Breast epithelium (tissue), 4 donors: ENCODE data around the gene ZNF681. TPM values are rescaled to one million over a fixed set of nuclear protein-coding genes. Genes with fewer than 3 reads are reported as not detected.
"Not testable (repeated sequence)": the region's sequence is repeated elsewhere in the genome, so short reads cannot be mapped to it uniquely, and the experiment has no call there.

Source experiments
- DNase-seq, 2 donors: peaks; one replicate each; pipeline ENCODE4 v3.0.0-alpha.2; 2019; ENCODE audit warnings: low spot score in 2 of 2
- H3K27ac ChIP-seq, 2 donors: fragments of 200-600 bp; sonication (generic) in 1 of 2; one replicate each; pipeline ENCODE4 v1.5.1; 2016 to 2019; ENCODE audit warnings: mild to moderate bottlenecking in 1 of 2
- H3K27me3 ChIP-seq, 2 donors: fragments of 200-600 bp; sonication (generic) in 1 of 2; one replicate each; pipeline versions ENCODE4 v1.5.1 to v1.6.0; 2017 to 2019; ENCODE audit warnings: control low read depth in 1 of 2, mild to moderate bottlenecking in 1 of 2
- H3K36me3 ChIP-seq: fragments of 200-600 bp; one replicate; pipeline ENCODE4 v1.5.1; 2019
- H3K4me1 ChIP-seq, 2 donors: fragments of 200-600 bp; sonication (generic); one replicate each; pipeline ENCODE4 v1.5.1; 2016 to 2019; ENCODE audit warnings: control low read depth in 1 of 2
- H3K4me3 ChIP-seq, 3 donors: fragments of 200-600 bp; sonication (generic); 1 replicate in 2 of 3; 2 replicates in 1 of 3; pipeline ENCODE4 v1.5.1; 2016 to 2019; ENCODE audit warnings: mild to moderate bottlenecking in 3 of 3, moderate library complexity in 2 of 3
- H3K9me3 ChIP-seq, 2 donors: fragments of 200-600 bp; sonication (generic) in 1 of 2; one replicate each; pipeline ENCODE4 v1.5.1; 2016 to 2019; ENCODE audit warnings: control low read depth in 1 of 2
- CTCF ChIP-seq, 3 donors: fragments of 450-650 bp; IDR thresholded peaks; one replicate each; pipeline ENCODE4 v1.5.1; 2016 to 2017; ENCODE audit warnings: antibody characterized with exemption in 3 of 3, mild to moderate bottlenecking in 3 of 3, moderate library complexity in 3 of 3
- POLR2A ChIP-seq: fragments of 450-650 bp; IDR thresholded peaks from one replicate; pipeline ENCODE4 v1.6.1; 2016; ENCODE audit warnings: antibody characterized with exemption, mild to moderate bottlenecking, moderate library complexity
- POLR2AphosphoS5 ChIP-seq, 3 donors: sonication (generic); formaldehyde crosslinking; IDR thresholded peaks; one replicate each; pipeline ENCODE4 v1.6.1; 2017; ENCODE audit warnings: antibody characterized with exemption in 3 of 3
- intact Hi-C: fragments of 100-400 bp; cut with DNase I; formaldehyde crosslinking; loops from one replicate; pipeline ENCODE4 v1.15.1; 2023; ENCODE audit warnings: low total_unique reads
- total RNA-seq, 3 donors: library from RNA; depleted of rRNA; stranded (reverse); fragments of >200 nt; gene quantifications; one replicate each; pipeline ENCODE4 v1.1.0, GENCODE V29; 2016

Gene ZNF681
- total RNA-seq, 3 donors from 2014 or later: 1.1 to 6.1 (median 2.6) TPM

GRCh38 chr19:23706657-23707056 lies 52.0 kb downstream of the ZNF681 start:
- Histone ChIP-seq H3K36me3 (no peaks in the 10 kb centered on the region), H3K27me3 (no peaks in the 10 kb centered on the region), H3K4me1 (no peaks in the 10 kb centered on the region), H3K9me3 (no peaks in the 10 kb centered on the region), H3K27ac (no peak overlapping the region), H3K4me3 (no peak overlapping the region)
- no peak for DNase-seq
- TF ChIP-seq POLR2AphosphoS5 (IDR thresholded peaks at IDR 0.05) (no peak), CTCF (IDR thresholded peaks at IDR 0.05) (no peak), POLR2A (no peak)
- intact Hi-C loops: no loop called here

- peak overlapping the region; percentile 60 to 68 for H3K27ac ChIP-seq
- no peaks in the 10 kb centered on the region for H3K9me3 ChIP-seq
- intact Hi-C loops: no loop called here
- H3K4me3 ChIP-seq: peak overlapping the region in 2 of 3 donors; percentile 17 to 22
- no peaks in the 10 kb centered on the region for H3K36me3 ChIP-seq
- H3K27me3 ChIP-seq: no peaks in the 10 kb centered on the region
- no peaks in the 10 kb centered on the region for H3K4me1 ChIP-seq
- DNase-seq: no peak
- TF ChIP-seq CTCF (IDR thresholded peaks at IDR 0.05) (no peak), POLR2AphosphoS5 (IDR thresholded peaks at IDR 0.05) (no peak), POLR2A (no peak)
Measured at GRCh38 chr19:23699521-23699860, 59.2 kb downstream of the ZNF681 start.

- peak in 1 of 2 donors; percentile 25 for DNase-seq
- TF ChIP-seq POLR2AphosphoS5 (IDR thresholded peaks at IDR 0.05) (no peak), CTCF (IDR thresholded peaks at IDR 0.05) (no peak), POLR2A (no peak)
- intact Hi-C loops: no loop called here
- no peaks in the 10 kb centered on the region for H3K36me3 ChIP-seq
- H3K4me3 ChIP-seq: peak overlapping the region in 2 of 3 donors; percentile 17 to 22
- no peaks in the 10 kb centered on the region for H3K4me1 ChIP-seq
- no peaks in the 10 kb centered on the region for H3K9me3 ChIP-seq
- no peaks in the 10 kb centered on the region for H3K27me3 ChIP-seq
- H3K27ac ChIP-seq: peak overlapping the region; percentile 60 to 68
Measured at GRCh38 chr19:23698711-23699520, 59.8 kb downstream of the ZNF681 start.

GRCh38 chr19:23692937-23693336 lies 65.8 kb downstream of the ZNF681 start:
- not testable (repeated sequence) for DNase-seq

More at GRCh38 chr19:23692937-23693336, 65.8 kb downstream of the ZNF681 start:
- H3K27me3 ChIP-seq, H3K36me3 ChIP-seq, H3K9me3 ChIP-seq, H3K27ac ChIP-seq, H3K4me1 ChIP-seq, H3K4me3 ChIP-seq, intact Hi-C loops: not testable (repeated sequence)

Other genes starting within 250 kb of the ZNF681 start
- 10 to 100 TPM in 2 of 3 donors, 1 to 10 TPM in 1; 6.1 to 25.8 (median 13.1) TPM for gene ZNF675, start 71.7 kb downstream of the ZNF681 start, total RNA-seq
- gene ZNF726, start 156.0 kb upstream of the ZNF681 start, total RNA-seq: 1 to 10 TPM; 1.6 to 9.4 (median 3.6) TPM